ENCODE results near the gene SORCS1.

DNA sequence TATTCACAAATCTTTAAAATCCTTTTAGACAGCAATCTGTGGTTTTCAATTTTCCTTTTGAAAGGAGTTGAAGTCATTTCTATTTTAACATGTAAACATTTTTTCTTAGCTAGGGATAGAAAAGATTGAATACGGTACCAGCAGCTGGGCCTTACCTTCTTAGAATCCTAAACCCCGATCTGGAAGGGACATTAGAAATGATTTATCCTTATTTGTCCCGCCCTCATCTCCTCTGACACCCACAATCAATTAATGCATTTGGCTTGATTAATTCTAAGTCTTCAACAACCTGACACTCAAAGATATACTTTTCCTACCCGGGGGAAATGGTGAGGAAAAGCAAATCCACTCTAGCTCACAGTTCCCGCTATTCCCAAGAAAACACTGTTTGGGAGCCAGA, 100.4 kb downstream of the SORCS1 start:
- TF ChIP-seq TAF1 (IDR thresholded peaks at IDR 0.05; ENCODE audit: low read depth), result no peak
- no peak for TF ChIP-seq RAD21 (IDR thresholded peaks at IDR 0.05; ENCODE audit: low read depth)
- TF ChIP-seq CEBPB (IDR thresholded peaks at IDR 0.05), result no peak
- no peak for TF ChIP-seq EGR1 (IDR thresholded peaks at IDR 0.05)
- no peak for TF ChIP-seq NFIC (IDR thresholded peaks at IDR 0.05)
- TF ChIP-seq, protein P1, sequence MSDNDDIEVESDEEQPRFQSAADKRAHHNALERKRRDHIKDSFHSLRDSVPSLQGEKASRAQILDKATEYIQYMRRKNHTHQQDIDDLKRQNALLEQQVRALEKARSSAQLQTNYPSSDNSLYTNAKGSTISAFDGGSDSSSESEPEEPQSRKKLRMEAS (IDR thresholded peaks at IDR 0.05), result no peak
- no peak for TF ChIP-seq EP300 (IDR thresholded peaks at IDR 0.05; ENCODE audit: borderline replicate concordance)
- TF ChIP-seq, protein P2, sequence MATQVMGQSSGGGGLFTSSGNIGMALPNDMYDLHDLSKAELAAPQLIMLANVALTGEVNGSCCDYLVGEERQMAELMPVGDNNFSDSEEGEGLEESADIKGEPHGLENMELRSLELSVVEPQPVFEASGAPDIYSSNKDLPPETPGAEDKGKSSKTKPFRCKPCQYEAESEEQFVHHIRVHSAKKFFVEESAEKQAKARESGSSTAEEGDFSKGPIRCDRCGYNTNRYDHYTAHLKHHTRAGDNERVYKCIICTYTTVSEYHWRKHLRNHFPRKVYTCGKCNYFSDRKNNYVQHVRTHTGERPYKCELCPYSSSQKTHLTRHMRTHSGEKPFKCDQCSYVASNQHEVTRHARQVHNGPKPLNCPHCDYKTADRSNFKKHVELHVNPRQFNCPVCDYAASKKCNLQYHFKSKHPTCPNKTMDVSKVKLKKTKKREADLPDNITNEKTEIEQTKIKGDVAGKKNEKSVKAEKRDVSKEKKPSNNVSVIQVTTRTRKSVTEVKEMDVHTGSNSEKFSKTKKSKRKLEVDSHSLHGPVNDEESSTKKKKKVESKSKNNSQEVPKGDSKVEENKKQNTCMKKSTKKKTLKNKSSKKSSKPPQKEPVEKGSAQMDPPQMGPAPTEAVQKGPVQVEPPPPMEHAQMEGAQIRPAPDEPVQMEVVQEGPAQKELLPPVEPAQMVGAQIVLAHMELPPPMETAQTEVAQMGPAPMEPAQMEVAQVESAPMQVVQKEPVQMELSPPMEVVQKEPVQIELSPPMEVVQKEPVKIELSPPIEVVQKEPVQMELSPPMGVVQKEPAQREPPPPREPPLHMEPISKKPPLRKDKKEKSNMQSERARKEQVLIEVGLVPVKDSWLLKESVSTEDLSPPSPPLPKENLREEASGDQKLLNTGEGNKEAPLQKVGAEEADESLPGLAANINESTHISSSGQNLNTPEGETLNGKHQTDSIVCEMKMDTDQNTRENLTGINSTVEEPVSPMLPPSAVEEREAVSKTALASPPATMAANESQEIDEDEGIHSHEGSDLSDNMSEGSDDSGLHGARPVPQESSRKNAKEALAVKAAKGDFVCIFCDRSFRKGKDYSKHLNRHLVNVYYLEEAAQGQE (IDR thresholded peaks at IDR 0.05; ENCODE audit: low read depth), result no peak
- TF ChIP-seq TCF12 (IDR thresholded peaks at IDR 0.05; ENCODE audit: low read depth), result no peak
- TF ChIP-seq FOXM1 (IDR thresholded peaks at IDR 0.05; ENCODE audit: borderline replicate concordance, low read depth), result no peak
- TF ChIP-seq YY1 (IDR thresholded peaks at IDR 0.05; ENCODE audit: low read depth), result no peak
- TF ChIP-seq, protein P3, sequence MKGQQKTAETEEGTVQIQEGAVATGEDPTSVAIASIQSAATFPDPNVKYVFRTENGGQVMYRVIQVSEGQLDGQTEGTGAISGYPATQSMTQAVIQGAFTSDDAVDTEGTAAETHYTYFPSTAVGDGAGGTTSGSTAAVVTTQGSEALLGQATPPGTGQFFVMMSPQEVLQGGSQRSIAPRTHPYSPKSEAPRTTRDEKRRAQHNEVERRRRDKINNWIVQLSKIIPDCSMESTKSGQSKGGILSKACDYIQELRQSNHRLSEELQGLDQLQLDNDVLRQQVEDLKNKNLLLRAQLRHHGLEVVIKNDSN (IDR thresholded peaks at IDR 0.05), result no peak
- no peak for TF ChIP-seq CREB1 (IDR thresholded peaks at IDR 0.05; ENCODE audit: low read depth)
- TF ChIP-seq ZBTB7A (IDR thresholded peaks at IDR 0.05; ENCODE audit: low read depth), result no peak

Measured in Ishikawa (cell line).